Rectal smooth muscle tissue (tissue), 1 donor: ENCODE results near the gene MMP24.
"Not testable (repeated sequence)": the region's sequence is repeated elsewhere in the genome, so short reads cannot be mapped to it uniquely, and the experiment has no call there.

Experiments
- H3K27ac ChIP-seq: one replicate; pipeline ENCODE4 v1.7.0; 2013; ENCODE audit warnings: low read depth, low read length, inconsistent platforms
- H3K27me3 ChIP-seq: one replicate; pipeline ENCODE4 v1.7.0; 2013; ENCODE audit warnings: low read length; ENCODE audit not compliant: control insufficient read depth, insufficient read depth
- H3K36me3 ChIP-seq: one replicate; pipeline ENCODE4 v1.7.0; 2013; ENCODE audit warnings: low read length; ENCODE audit not compliant: control insufficient read depth, insufficient read depth
- H3K4me1 ChIP-seq: one replicate; pipeline ENCODE4 v1.7.0; 2013; ENCODE audit warnings: low read length; ENCODE audit not compliant: control insufficient read depth, insufficient read depth
- H3K4me3 ChIP-seq: one replicate; pipeline ENCODE4 v1.7.0; 2013; ENCODE audit warnings: low read length
- H3K9ac ChIP-seq: one replicate; pipeline ENCODE4 v1.7.0; 2013; ENCODE audit warnings: low read length

The MMP24 gene

DNA sequence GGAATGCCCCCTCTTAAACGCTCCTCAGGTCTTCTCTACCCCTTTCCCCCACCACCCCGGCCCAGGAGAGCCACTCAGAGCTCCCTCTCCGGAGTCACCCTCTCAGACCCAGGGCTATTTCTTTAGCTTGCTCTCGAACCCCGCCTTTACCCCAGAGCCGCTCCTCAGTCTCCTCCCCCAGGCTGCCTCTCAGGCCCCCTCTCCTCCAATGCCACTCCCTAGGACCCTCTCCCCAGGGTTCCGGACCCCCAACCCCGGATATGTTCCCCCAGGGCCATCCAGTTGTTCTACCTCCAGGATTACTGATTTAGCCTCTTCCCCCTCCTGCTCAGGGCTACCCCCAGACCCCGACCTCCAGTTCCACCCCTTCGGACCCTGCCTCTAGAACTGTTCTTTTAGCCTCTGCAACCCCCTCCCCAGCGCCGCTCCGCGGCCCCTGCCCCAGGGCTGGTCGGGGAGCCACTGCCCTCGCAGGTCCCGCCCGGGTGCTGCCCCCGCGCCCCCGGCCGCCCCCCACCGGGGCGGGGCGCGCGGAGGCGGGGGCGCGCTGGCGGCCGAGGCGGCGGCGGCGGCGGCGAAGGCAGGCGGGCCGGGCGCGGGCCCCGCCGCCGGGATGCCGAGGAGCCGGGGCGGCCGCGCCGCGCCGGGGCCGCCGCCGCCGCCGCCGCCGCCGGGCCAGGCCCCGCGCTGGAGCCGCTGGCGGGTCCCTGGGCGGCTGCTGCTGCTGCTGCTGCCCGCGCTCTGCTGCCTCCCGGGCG is at the start of gene MMP24:
MMP24 (plus strand) TSS at position 565 of the 758 bp plus-strand sequence; CDS start at position 614, 49 bp downstream.
- H3K27ac ChIP-seq, result no peak within 1 kb of the TSS
- peaks cover 3% of the 10 kb centered on the region for H3K27me3 ChIP-seq
- no peaks in the 10 kb centered on the region for H3K4me1 ChIP-seq
- no peaks in the 10 kb centered on the region for H3K36me3 ChIP-seq
- H3K4me3 ChIP-seq, result peak within 1 kb of the TSS; percentile 47
- H3K9ac ChIP-seq, result no peak within 1 kb of the TSS

DNA sequence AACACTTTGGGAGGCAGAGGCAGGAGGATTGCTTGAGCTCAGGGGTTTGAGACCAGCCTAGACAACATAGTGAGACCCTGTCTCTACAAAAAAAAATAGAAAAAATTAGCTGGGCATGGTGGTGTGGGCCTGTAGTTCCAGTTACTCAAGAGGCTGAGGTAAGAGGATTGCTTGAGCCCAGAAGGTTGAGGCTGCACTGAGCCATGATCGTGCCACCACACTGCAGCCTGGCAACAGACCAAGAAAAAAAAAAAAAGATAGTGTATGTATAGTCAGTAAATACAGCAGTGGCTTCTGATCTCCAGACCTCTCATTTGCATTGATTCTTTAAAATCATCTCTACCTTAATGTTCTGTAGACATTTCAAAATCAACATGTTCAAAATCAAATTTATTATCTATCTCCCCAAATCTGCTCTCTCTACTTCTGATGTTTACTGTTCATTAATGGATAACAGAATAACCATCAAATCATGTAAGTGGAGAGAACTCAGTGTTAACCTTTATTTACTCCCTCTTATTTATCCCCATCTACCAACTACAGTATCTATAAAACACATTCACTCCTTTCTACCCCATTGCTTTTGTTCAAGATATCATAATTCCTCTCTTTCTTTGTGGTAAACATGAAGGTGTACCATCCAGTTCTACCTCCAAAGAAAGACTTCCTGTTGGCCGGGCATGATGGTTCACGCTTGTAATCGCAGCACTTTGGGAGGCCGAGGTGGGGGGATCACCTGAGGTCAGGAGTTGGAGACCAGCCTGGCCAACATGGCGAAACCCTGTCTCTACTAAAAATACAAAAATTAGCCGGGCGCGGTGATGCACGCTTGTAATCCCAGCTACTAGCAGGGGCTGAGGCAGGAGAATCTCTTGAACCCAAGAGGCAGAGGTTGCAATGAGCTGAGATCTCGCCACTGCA is 46.9 kb upstream of the MMP24 start:
- peaks cover 4% of the 10 kb centered on the region for H3K36me3 ChIP-seq
- H3K27ac ChIP-seq, result no peak overlapping the region
- no peak overlapping the region for H3K4me3 ChIP-seq
- no peaks in the 10 kb centered on the region for H3K4me1 ChIP-seq
- H3K9ac ChIP-seq, result no peak overlapping the region
- no peaks in the 10 kb centered on the region for H3K27me3 ChIP-seq

DNA sequence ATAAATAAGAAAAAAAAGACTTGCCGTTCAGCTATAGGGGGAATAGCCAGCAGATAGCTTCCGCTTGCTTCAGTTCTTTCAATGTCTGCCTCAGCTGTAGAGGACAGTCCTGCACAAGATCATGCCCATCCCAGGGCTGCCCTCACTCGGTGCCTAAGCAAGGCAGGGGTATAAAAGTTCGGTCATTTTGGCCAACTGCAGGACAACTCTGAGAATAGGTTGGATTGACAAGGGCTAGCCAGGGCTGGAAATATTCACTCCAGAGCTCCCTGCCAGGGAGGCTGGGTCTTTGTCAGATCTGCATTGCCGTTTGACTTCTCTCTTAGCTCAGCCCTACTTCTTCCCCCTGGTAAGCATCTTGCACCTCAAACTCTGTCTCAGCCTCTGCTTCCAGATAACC is 46.2 kb upstream of the MMP24 start:
- Histone ChIP-seq H3K27me3 (no peaks in the 10 kb centered on the region), H3K27ac (no peak overlapping the region), H3K4me3 (no peak overlapping the region), H3K36me3 (peaks cover 4% of the 10 kb centered on the region), H3K4me1 (no peaks in the 10 kb centered on the region), H3K9ac (no peak overlapping the region)

DNA sequence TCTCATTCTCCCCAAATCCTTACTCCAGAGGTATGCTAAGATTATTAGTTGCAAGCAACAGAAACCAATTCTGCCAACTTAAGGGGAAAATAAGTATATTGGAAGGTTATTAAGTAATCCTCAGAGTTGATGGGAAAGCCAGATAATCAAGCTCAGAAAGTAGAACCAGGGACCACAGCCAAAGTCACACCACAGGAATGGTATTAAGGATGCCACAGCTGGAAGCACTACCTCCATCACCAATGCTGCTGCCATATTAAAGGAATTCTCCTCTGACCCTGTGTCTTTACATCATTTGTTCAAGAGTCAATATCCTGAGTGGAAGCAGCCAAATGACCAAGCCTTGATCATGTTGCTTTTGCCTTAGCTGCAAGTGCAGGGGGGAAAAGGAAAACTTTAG is 44.8 kb upstream of the MMP24 start:
- Histone ChIP-seq H3K27ac (no peak overlapping the region), H3K36me3 (peaks cover under 1% of the 10 kb centered on the region), H3K4me3 (no peak overlapping the region), H3K27me3 (no peaks in the 10 kb centered on the region), H3K9ac (no peak overlapping the region), H3K4me1 (no peaks in the 10 kb centered on the region)

GRCh38 chr20:35186691-35187289 is 39.7 kb upstream of the MMP24 start:
- not testable (repeated sequence) for H3K9ac ChIP-seq, H3K27me3 ChIP-seq, H3K4me3 ChIP-seq, H3K27ac ChIP-seq, H3K36me3 ChIP-seq, H3K4me1 ChIP-seq

GRCh38 chr20:35187584-35188190 is 38.8 kb upstream of the MMP24 start:
- Histone ChIP-seq H3K9ac (no peak overlapping the region), H3K27ac (no peak overlapping the region), H3K36me3 (no peaks in the 10 kb centered on the region), H3K4me1 (no peaks in the 10 kb centered on the region), H3K4me3 (no peak overlapping the region), H3K27me3 (no peaks in the 10 kb centered on the region)

GRCh38 chr20:35189223-35189622 is 37.3 kb upstream of the MMP24 start:
- H3K36me3 ChIP-seq, H3K4me3 ChIP-seq, H3K27me3 ChIP-seq, H3K9ac ChIP-seq, H3K27ac ChIP-seq, H3K4me1 ChIP-seq: not testable (repeated sequence)

- no peak overlapping the region for H3K27ac ChIP-seq
- H3K27me3 ChIP-seq, result no peaks in the 10 kb centered on the region
- no peak overlapping the region for H3K9ac ChIP-seq
- no peaks in the 10 kb centered on the region for H3K4me1 ChIP-seq
- peaks cover 2% of the 10 kb centered on the region for H3K36me3 ChIP-seq
- H3K4me3 ChIP-seq, result no peak overlapping the region
Measured at GRCh38 chr20:35190556-35190955, 35.9 kb upstream of the MMP24 start.

- Histone ChIP-seq H3K4me1 (no peaks in the 10 kb centered on the region), H3K27ac (no peak overlapping the region), H3K9ac (no peak overlapping the region), H3K4me3 (no peak overlapping the region), H3K27me3 (no peaks in the 10 kb centered on the region), H3K36me3 (peaks cover 2% of the 10 kb centered on the region)
Measured at GRCh38 chr20:35191419-35192117, 34.9 kb upstream of the MMP24 start.

DNA sequence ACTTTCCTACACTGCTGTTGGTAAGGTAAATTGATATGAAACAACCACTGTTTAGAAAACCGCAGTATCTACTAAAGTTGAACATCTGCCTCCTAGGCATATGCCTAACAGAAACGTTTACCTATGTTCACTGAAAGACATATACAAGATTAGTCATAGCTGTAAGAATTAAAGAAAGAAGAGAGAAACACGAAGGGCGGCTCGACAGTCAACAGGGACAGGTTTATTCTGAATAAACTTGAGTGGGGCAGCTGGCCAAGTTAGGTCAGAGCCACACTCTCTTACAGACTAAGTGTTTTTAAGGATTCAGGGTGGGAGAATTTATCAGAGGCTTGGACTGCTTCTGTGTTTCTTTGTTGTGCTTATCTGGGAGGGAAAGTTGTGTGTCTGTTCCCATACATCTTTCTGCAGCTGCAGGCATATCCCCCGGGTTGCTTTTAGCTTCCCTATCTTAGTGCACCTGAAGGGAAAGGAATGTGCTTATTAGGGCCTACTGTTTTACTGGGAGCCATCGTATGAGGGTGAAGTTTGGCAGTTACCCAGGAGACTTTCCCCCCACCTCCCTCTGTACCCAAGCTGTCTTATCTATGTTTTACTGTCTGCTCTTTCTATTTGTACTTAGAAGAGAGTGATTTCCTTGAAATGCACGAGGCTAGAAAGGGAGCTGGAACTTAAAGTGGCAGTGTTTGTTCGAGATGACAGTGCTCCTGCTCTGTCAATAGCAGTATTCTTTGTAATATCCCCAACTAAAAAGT is 34.2 kb upstream of the MMP24 start:
- H3K4me3 ChIP-seq, result no peak overlapping the region
- H3K27me3 ChIP-seq, result no peaks in the 10 kb centered on the region
- H3K4me1 ChIP-seq, result no peaks in the 10 kb centered on the region
- H3K27ac ChIP-seq, result no peak overlapping the region
- H3K9ac ChIP-seq, result no peak overlapping the region
- H3K36me3 ChIP-seq, result peaks cover 2% of the 10 kb centered on the region

- not testable (repeated sequence) for H3K27ac ChIP-seq, H3K36me3 ChIP-seq, H3K4me3 ChIP-seq, H3K27me3 ChIP-seq, H3K4me1 ChIP-seq, H3K9ac ChIP-seq
Measured at GRCh38 chr20:35193031-35193791, 33.3 kb upstream of the MMP24 start.
